Activated T-helper 1 cell treated with anti-CD3 and anti-CD28 coated beads, Interleukin-12 subunit alpha, Interleukin-12 subunit beta, Interleukin-2, Interleukin-4 antibody, amounts not matched to agents 30 ng/mL and 10 ng/mL and 1 ng/mL, durations not matched to agents 14 hours and 24 hours and 36 hours (primary cell): ENCODE data around the gene RAD51. TPM values are rescaled to one million over a fixed set of nuclear protein-coding genes. Genes with fewer than 3 reads are reported as not detected.

Experiments
- total RNA-seq: library from RNA; stranded (reverse); gene quantifications from 2 replicates; pipeline ENCODE4 v1.2.3, GENCODE V29; 2022

The RAD51 gene
- total RNA-seq, 1 donor from 2014 or later = 62.0 TPM

Other genes starting within 250 kb of the RAD51 start
- 9.7 and 10.2 TPM in 2 replicates for gene CHST14, start 224.2 kb upstream of the RAD51 start, total RNA-seq
- 28.4 and 36.9 TPM in 2 replicates for gene CCDC32, start 130.1 kb upstream of the RAD51 start, total RNA-seq
- 19.5 and 22.6 TPM in 2 replicates for gene RPUSD2, start 125.9 kb upstream of the RAD51 start, total RNA-seq
- gene KNL1, start 100.9 kb upstream of the RAD51 start, total RNA-seq = 21.6 and 22.4 TPM in 2 replicates
- 39.0 and 42.2 TPM in 2 replicates for gene RMDN3, start 60.1 kb downstream of the RAD51 start, total RNA-seq
- 31.3 and 35.7 TPM in 2 replicates for gene GCHFR, start 68.9 kb downstream of the RAD51 start, total RNA-seq
- 0.36 and 0.37 TPM in 2 replicates for gene C15orf62, start 74.8 kb downstream of the RAD51 start, total RNA-seq
- 36.2 and 38.6 TPM in 2 replicates for gene ZFYVE19, start 111.9 kb downstream of the RAD51 start, total RNA-seq
- 52.5 and 54.1 TPM in 2 replicates for gene DNAJC17, start 112.3 kb downstream of the RAD51 start, total RNA-seq
- not detected in 2 replicates for gene PPP1R14D, start 133.5 kb downstream of the RAD51 start, total RNA-seq
- 11.0 and 12.4 TPM in 2 replicates for gene SPINT1, start 148.9 kb downstream of the RAD51 start, total RNA-seq
- 1.3 and 1.6 TPM in 2 replicates for gene RHOV, start 179.1 kb downstream of the RAD51 start, total RNA-seq
- gene VPS18, start 199.3 kb downstream of the RAD51 start, total RNA-seq = 15.0 and 16.7 TPM in 2 replicates
- gene DLL4, start 234.2 kb downstream of the RAD51 start, total RNA-seq = 0.29 and 0.36 TPM in 2 replicates